Panc1 (cell line): ENCODE measurements around the gene TEAD4. TPM values are rescaled to one million over a fixed set of nuclear protein-coding genes. Genes with fewer than 3 reads are reported as not detected.

ENCODE experiments used
- ATAC-seq: fragments of 200-7000 bp; cut with Tn5 transposase; 2 replicates; pipeline ENCODE4 v1.9.1; 2020; ENCODE audit warnings: mild to moderate bottlenecking, moderate library complexity
- BruUV-seq: library from RNA; stranded (reverse); fragments of 400-500 nt; replicated peaks from 2 replicates; lab custom pipeline; 2021; lab: Mats Ljungman, UMichigan
- CTCF ChIA-PET: fragments of 300-600 bp; sonication (Branson Sonifier 250); formaldehyde crosslinking; loops from one replicate; lab custom pipeline; 2022; ENCODE audit warnings: antibody characterized with exemption; lab: Charles Lee
- POLR2A ChIA-PET: fragments of 300-600 bp; sonication (Branson Sonifier 250); formaldehyde crosslinking; loops from one replicate; lab custom pipeline; 2022; ENCODE audit warnings: antibody characterized with exemption; lab: Charles Lee
- DNase-seq: peaks from one replicate; pipeline ENCODE4 v3.0.0-alpha.2; 2010; ENCODE audit warnings: low read depth, low spot score
- H3K27ac ChIP-seq: 2 replicates; pipeline ENCODE4 v1.5.1; 2011; ENCODE audit warnings: mild to moderate bottlenecking, low read length, inconsistent platforms
- H3K27me3 ChIP-seq: fragments of 200-500 bp; sonication (Bioruptor generic); 2 replicates; pipeline ENCODE4 v1.6.0; 2014; ENCODE audit warnings: low read length, inconsistent platforms; ENCODE audit not compliant: control insufficient read depth, insufficient read depth
- H3K36me3 ChIP-seq: fragments of 200-500 bp; sonication (Bioruptor generic); 2 replicates; pipeline ENCODE4 v1.5.1; 2014; ENCODE audit warnings: inconsistent platforms, mild to moderate bottlenecking, low read length, moderate library complexity; ENCODE audit not compliant: control insufficient read depth, insufficient read depth
- H3K4me1 ChIP-seq: 2 replicates; pipeline ENCODE4 v1.5.1; 2011; ENCODE audit warnings: inconsistent platforms, mild to moderate bottlenecking, low read length, moderate library complexity; ENCODE audit not compliant: control insufficient read depth, insufficient read depth
- H3K4me3 ChIP-seq, 2 experiments: 2 replicates each; pipeline ENCODE4 v1.5.1; 2011 to 2012; ENCODE audit warnings: low read depth in 2 of 2, low read length in 2 of 2, mild to moderate bottlenecking in 2 of 2, inconsistent platforms in 1 of 2, moderate library complexity in 1 of 2
- H3K9me3 ChIP-seq: fragments of 200-500 bp; sonication (Bioruptor generic); 2 replicates; pipeline ENCODE4 v1.5.1; 2014; ENCODE audit warnings: low read depth, mild to moderate bottlenecking, inconsistent platforms, low read length, moderate library complexity; ENCODE audit not compliant: control insufficient read depth, insufficient read depth
- CTCF ChIP-seq: fragments of 450-650 bp; IDR thresholded peaks from 2 replicates; pipeline ENCODE4 v1.5.1; 2017; ENCODE audit warnings: mild to moderate bottlenecking
- POLR2AphosphoS5 ChIP-seq: IDR thresholded peaks from 2 replicates; pipeline ENCODE4 v1.6.1; 2012; ENCODE audit warnings: mild to moderate bottlenecking, low read depth, low read length, moderate library complexity
- SIN3A ChIP-seq: IDR thresholded peaks from 2 replicates; pipeline ENCODE4 v1.6.1; 2012; ENCODE audit warnings: low read depth, mild to moderate bottlenecking, low read length, moderate library complexity, borderline replicate concordance; ENCODE audit not compliant: insufficient read depth
- TCF7L2 ChIP-seq: IDR thresholded peaks from 2 replicates; pipeline ENCODE4 v1.6.1; 2011; ENCODE audit warnings: mild to moderate bottlenecking, low read depth, low read length, inconsistent platforms
- in situ Hi-C: cut with HindIII; loops from 2 replicates; pipeline ENCODE4 v1.10.0; 2016; ENCODE audit warnings: low sequenced_read_pairs, low pct_unique_long_range_greater_than_20kb
- intact Hi-C: fragments of 100-400 bp; cut with micrococcal nuclease; formaldehyde crosslinking; loops from one replicate; pipeline ENCODE4 v1.10.0; 2022; ENCODE audit not compliant: unreplicated experiment
- total RNA-seq: library from RNA; stranded (reverse); gene quantifications from one replicate; pipeline ENCODE4 v1.2.1, GENCODE V29; 2021; ENCODE audit not compliant: unreplicated experiment
- TF ChIP-seq, protein P1 (sequence below), 2 experiments: IDR thresholded peaks; 2 replicates each; pipeline ENCODE4 v1.6.1; 2011 to 2012; ENCODE audit warnings: low read depth in 2 of 2, control low read depth in 1 of 2, low read length in 1 of 2, mild to moderate bottlenecking in 1 of 2, moderate library complexity in 1 of 2; ENCODE audit not compliant: insufficient read depth in 1 of 2

The TEAD4 gene
- total RNA-seq, 1 experiment from 2014 or later, result 47.6 TPM

GRCh38 chr12:2939191-2939590 is 20.0 kb upstream of the TEAD4 start:
- no TSS peak for BruUV-seq
- no peak for DNase-seq
- TF ChIP-seq POLR2AphosphoS5 (no peak), CTCF (no peak), TCF7L2 (no peak), SIN3A (no peak)
- TF ChIP-seq, protein P1, sequence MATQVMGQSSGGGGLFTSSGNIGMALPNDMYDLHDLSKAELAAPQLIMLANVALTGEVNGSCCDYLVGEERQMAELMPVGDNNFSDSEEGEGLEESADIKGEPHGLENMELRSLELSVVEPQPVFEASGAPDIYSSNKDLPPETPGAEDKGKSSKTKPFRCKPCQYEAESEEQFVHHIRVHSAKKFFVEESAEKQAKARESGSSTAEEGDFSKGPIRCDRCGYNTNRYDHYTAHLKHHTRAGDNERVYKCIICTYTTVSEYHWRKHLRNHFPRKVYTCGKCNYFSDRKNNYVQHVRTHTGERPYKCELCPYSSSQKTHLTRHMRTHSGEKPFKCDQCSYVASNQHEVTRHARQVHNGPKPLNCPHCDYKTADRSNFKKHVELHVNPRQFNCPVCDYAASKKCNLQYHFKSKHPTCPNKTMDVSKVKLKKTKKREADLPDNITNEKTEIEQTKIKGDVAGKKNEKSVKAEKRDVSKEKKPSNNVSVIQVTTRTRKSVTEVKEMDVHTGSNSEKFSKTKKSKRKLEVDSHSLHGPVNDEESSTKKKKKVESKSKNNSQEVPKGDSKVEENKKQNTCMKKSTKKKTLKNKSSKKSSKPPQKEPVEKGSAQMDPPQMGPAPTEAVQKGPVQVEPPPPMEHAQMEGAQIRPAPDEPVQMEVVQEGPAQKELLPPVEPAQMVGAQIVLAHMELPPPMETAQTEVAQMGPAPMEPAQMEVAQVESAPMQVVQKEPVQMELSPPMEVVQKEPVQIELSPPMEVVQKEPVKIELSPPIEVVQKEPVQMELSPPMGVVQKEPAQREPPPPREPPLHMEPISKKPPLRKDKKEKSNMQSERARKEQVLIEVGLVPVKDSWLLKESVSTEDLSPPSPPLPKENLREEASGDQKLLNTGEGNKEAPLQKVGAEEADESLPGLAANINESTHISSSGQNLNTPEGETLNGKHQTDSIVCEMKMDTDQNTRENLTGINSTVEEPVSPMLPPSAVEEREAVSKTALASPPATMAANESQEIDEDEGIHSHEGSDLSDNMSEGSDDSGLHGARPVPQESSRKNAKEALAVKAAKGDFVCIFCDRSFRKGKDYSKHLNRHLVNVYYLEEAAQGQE (IDR thresholded peaks at IDR 0.05; ENCODE audit: insufficient read depth in 1 of 2, low read depth in 2 of 2, low read length in 1 of 2), result no peak
- H3K4me3 ChIP-seq, result no peak overlapping the region
- intact Hi-C loops, result no loop called here
- POLR2A ChIA-PET, result no interaction called here
- no peaks in the 10 kb centered on the region for H3K9me3 ChIP-seq
- ATAC-seq, result no peak
- H3K27ac ChIP-seq, result no peak overlapping the region
- no peaks in the 10 kb centered on the region for H3K27me3 ChIP-seq
- CTCF ChIA-PET, result interaction anchor here (0.5 kb wide), 1 partner anchor 85 kb away, joined by 3 read pairs; no protein-coding TSS in a partner anchor
- in situ Hi-C loops, result no loop called here
- H3K36me3 ChIP-seq, result peaks cover 5% of the 10 kb centered on the region; the same call in 1 of the 2 replicates
- H3K4me1 ChIP-seq, result no peaks in the 10 kb centered on the region

DNA sequence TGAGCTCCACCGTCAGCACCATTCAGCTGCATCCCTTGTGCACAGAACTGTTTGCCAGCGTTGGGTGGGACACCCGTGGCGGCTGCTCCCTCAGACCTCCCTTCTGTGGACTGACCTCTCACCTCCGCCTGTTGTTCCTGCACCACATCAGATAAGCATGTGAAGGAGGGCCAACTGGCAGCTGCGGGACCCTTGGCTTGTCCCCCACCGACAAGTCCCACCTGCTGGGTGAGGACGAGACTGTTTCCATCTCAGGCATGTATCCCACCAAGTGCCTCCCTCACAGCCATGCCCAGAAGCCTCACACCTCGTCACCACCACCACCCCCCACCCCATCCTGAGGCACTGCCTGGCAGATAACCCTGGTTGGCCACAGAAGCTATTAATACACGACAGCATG is 18.6 kb upstream of the TEAD4 start:
- in situ Hi-C loops, result no loop called here

More for the DNA sequence above, 18.6 kb upstream of the TEAD4 start:
- DNase-seq, result no peak
- ChIA-PET POLR2A (no interaction called here), CTCF (no interaction called here)
- H3K9me3 ChIP-seq, result no peaks in the 10 kb centered on the region
- no peak overlapping the region for H3K4me3 ChIP-seq
- H3K27ac ChIP-seq, result no peak overlapping the region
- no TSS peak for BruUV-seq
- H3K27me3 ChIP-seq, result no peaks in the 10 kb centered on the region
- no peak for ATAC-seq
- intact Hi-C loops, result no loop called here
- TF ChIP-seq SIN3A, result no peak
- TF ChIP-seq POLR2AphosphoS5, result no peak
- TF ChIP-seq, protein P1 (IDR thresholded peaks at IDR 0.05; ENCODE audit: insufficient read depth in 1 of 2, low read depth in 2 of 2, low read length in 1 of 2), result no peak
- TF ChIP-seq TCF7L2, result no peak
- no peak for TF ChIP-seq CTCF
- no peaks in the 10 kb centered on the region for H3K36me3 ChIP-seq
- H3K4me1 ChIP-seq, result no peaks in the 10 kb centered on the region
